Stimulated activated CD8-positive, alpha-beta memory T cell treated with anti-CD3 and anti-CD28 coated beads, Interleukin-4, amount 100 ng/mL, for 24 hours (primary cell): ENCODE measurements around the gene S100A2.
A peak's percentile ranks its signal among the peaks of the same experiment; 100 is the strongest.
"Not testable (repeated sequence)": the region's sequence is repeated elsewhere in the genome, so short reads cannot be mapped to it uniquely, and the experiment has no call there.

Source experiments
- DNase-seq: peaks from one replicate; pipeline ENCODE4 v3.0.0-alpha.2; 2020; ENCODE audit warnings: low read depth

Gene S100A2

GRCh38 chr1:153588482-153588881 lies 22.8 kb upstream of the S100A2 start:
- DNase-seq: no peak

- DNase-seq: not testable (repeated sequence)
Measured at GRCh38 chr1:153588033-153588432, 22.4 kb upstream of the S100A2 start.

GRCh38 chr1:153587314-153587713 lies 21.7 kb upstream of the S100A2 start:
- no peak for DNase-seq

- no peak for DNase-seq
Measured at GRCh38 chr1:153586347-153586746, 20.7 kb upstream of the S100A2 start.

GRCh38 chr1:153585006-153585405 lies 19.4 kb upstream of the S100A2 start:
- DNase-seq: no peak

- no peak for DNase-seq
Measured at GRCh38 chr1:153583976-153584375, 18.3 kb upstream of the S100A2 start.

GRCh38 chr1:153583514-153583913 lies 17.9 kb upstream of the S100A2 start:
- DNase-seq: not testable (repeated sequence)

GRCh38 chr1:153582836-153583235 lies 17.2 kb upstream of the S100A2 start:
- not testable (repeated sequence) for DNase-seq

- DNase-seq: no peak
Measured at GRCh38 chr1:153578936-153579335, 13.3 kb upstream of the S100A2 start.

GRCh38 chr1:153578490-153578889 lies 12.8 kb upstream of the S100A2 start:
- no peak for DNase-seq

GRCh38 chr1:153577624-153578051 lies 12.0 kb upstream of the S100A2 start:
- no peak for DNase-seq

- DNase-seq: no peak
Measured at GRCh38 chr1:153577138-153577537, 11.5 kb upstream of the S100A2 start.

- DNase-seq: not testable (repeated sequence)
Measured at GRCh38 chr1:153575497-153575896, 9.9 kb upstream of the S100A2 start.

- not testable (repeated sequence) for DNase-seq
Measured at GRCh38 chr1:153575081-153575491, 9.4 kb upstream of the S100A2 start.

GRCh38 chr1:153573351-153573750 lies 7.7 kb upstream of the S100A2 start:
- no peak for DNase-seq

GRCh38 chr1:153572569-153573015 lies 6.9 kb upstream of the S100A2 start:
- no peak for DNase-seq

- DNase-seq: no peak
Measured at GRCh38 chr1:153571706-153572105, 6.1 kb upstream of the S100A2 start.

GRCh38 chr1:153570874-153571273 lies 5.2 kb upstream of the S100A2 start:
- DNase-seq: no peak

- no peak for DNase-seq
Measured at GRCh38 chr1:153569465-153569864, 3.8 kb upstream of the S100A2 start.

GRCh38 chr1:153568367-153569099 lies 2.9 kb upstream of the S100A2 start:
- peak; percentile 71 for DNase-seq

- no peak for DNase-seq
Measured at GRCh38 chr1:153567621-153568366, 2.1 kb upstream of the S100A2 start.

- DNase-seq: peak; percentile 79
Measured at GRCh38 chr1:153566414-153567371, 1.0 kb upstream of the S100A2 start.
